GM23338 (cell line): ENCODE data around the gene ZNF780B. TPM values are rescaled to one million over a fixed set of nuclear protein-coding genes. Genes with fewer than 3 reads are reported as not detected.
"Not testable (repeated sequence)": the region's sequence is repeated elsewhere in the genome, so short reads cannot be mapped to it uniquely, and the experiment has no call there.

ENCODE experiments used
- ATAC-seq: fragments of 200-7000 bp; cut with Tn5 transposase; 3 replicates; pipeline ENCODE4 v1.9.1; 2020
- DNase-seq: peaks from one replicate; pipeline ENCODE4 v3.0.0-alpha.2; 2015; ENCODE audit warnings: low spot score
- H2AFZ ChIP-seq: fragments of 200-600 bp; sonication (generic); 2 replicates; pipeline ENCODE4 v1.8.0; 2016; ENCODE audit warnings: antibody characterized with exemption, mild to moderate bottlenecking, moderate library complexity
- H3F3A ChIP-seq: fragments of 200-600 bp; sonication (generic); replicated peaks from 2 replicates; pipeline ENCODE4 v1.8.0; 2017; ENCODE audit warnings: antibody characterized with exemption, mixed run types, low read depth
- H3K27ac ChIP-seq: fragments of 200-600 bp; sonication (generic); 2 replicates; pipeline ENCODE4 v1.6.1; 2016; ENCODE audit warnings: low read depth
- H3K27me3 ChIP-seq: fragments of 200-600 bp; sonication (generic); 2 replicates; pipeline ENCODE4 v1.8.0; 2016; ENCODE audit warnings: mild to moderate bottlenecking, mixed run types, moderate library complexity; ENCODE audit not compliant: insufficient read depth
- H3K36me3 ChIP-seq: fragments of 200-600 bp; sonication (generic); 2 replicates; pipeline ENCODE4 v1.8.0; 2016; ENCODE audit warnings: mild to moderate bottlenecking; ENCODE audit not compliant: insufficient read depth
- H3K4me1 ChIP-seq: fragments of 200-600 bp; sonication (generic); 2 replicates; pipeline ENCODE4 v1.8.0; 2016; ENCODE audit warnings: mild to moderate bottlenecking, moderate library complexity; ENCODE audit not compliant: insufficient read depth
- H3K4me2 ChIP-seq: fragments of 200-600 bp; sonication (generic); 2 replicates; pipeline ENCODE4 v1.7.1; 2017; ENCODE audit warnings: mixed run types
- H3K4me3 ChIP-seq: fragments of 200-600 bp; sonication (generic); 2 replicates; pipeline ENCODE4 v1.6.1; 2016; ENCODE audit warnings: mixed run types
- H3K79me2 ChIP-seq: fragments of 200-600 bp; sonication (generic); replicated peaks from 2 replicates; pipeline ENCODE4 v1.8.0; 2017; ENCODE audit warnings: mild to moderate bottlenecking; ENCODE audit not compliant: insufficient read depth
- H3K9me2 ChIP-seq: fragments of 200-600 bp; sonication (generic); 2 replicates; pipeline ENCODE4 v1.8.0; 2017; ENCODE audit not compliant: insufficient read depth
- H4K20me1 ChIP-seq: fragments of 200-600 bp; sonication (generic); replicated peaks from 2 replicates; pipeline ENCODE4 v1.8.0; 2017; ENCODE audit warnings: mild to moderate bottlenecking; ENCODE audit not compliant: insufficient read depth
- H3K27ac Mint-ChIP-seq: 2 replicates; pipeline ENCODE4 v1.8.0; 2020; ENCODE audit warnings: inconsistent platforms, mild to moderate bottlenecking, moderate library complexity, mixed read lengths
- H3K27me3 Mint-ChIP-seq: 3 replicates; pipeline ENCODE4 v1.8.0; 2022; ENCODE audit warnings: low read depth, mild to moderate bottlenecking, moderate library complexity, mixed read lengths, inconsistent platforms; ENCODE audit not compliant: insufficient read depth, poor library complexity
- H3K36me3 Mint-ChIP-seq: 3 replicates; pipeline ENCODE4 v1.8.0; 2021; ENCODE audit warnings: low read depth, mild to moderate bottlenecking, inconsistent platforms, moderate library complexity, mixed read lengths
- H3K4me1 Mint-ChIP-seq: 3 replicates; pipeline ENCODE4 v1.8.0; 2020; ENCODE audit warnings: mild to moderate bottlenecking, inconsistent platforms, mixed read lengths
- H3K4me3 Mint-ChIP-seq: 3 replicates; pipeline ENCODE4 v1.8.0; 2021; ENCODE audit warnings: moderate library complexity, mild to moderate bottlenecking, inconsistent platforms, mixed read lengths
- H3K9me3 Mint-ChIP-seq: 3 replicates; pipeline ENCODE4 v1.8.0; 2020; ENCODE audit warnings: moderate library complexity, mild to moderate bottlenecking, inconsistent platforms, mixed read lengths
- CREB1 ChIP-seq: fragments of 250-450 bp; sonication (Bioruptor Pico); IDR thresholded peaks from 2 replicates; pipeline ENCODE4 v1.5.0; 2020; ENCODE audit warnings: low read depth, mild to moderate bottlenecking, moderate library complexity
- EZH2 ChIP-seq: fragments of 200-600 bp; sonication (generic); IDR thresholded peaks from one replicate; pipeline ENCODE4 v1.8.0; 2017; ENCODE audit warnings: antibody characterized with exemption, mild to moderate bottlenecking, low read depth; ENCODE audit not compliant: unreplicated experiment
- NANOG ChIP-seq: IDR thresholded peaks from 2 replicates; pipeline ENCODE4 v1.6.1; 2016; ENCODE audit warnings: antibody characterized with exemption, borderline replicate concordance
- STAT1 ChIP-seq: IDR thresholded peaks from one replicate; pipeline ENCODE4 v1.6.1; 2016; ENCODE audit warnings: antibody characterized with exemption; ENCODE audit not compliant: unreplicated experiment
- ZNF114 ChIP-seq: fragments of 250-450 bp; sonication (Bioruptor Pico); IDR thresholded peaks from 2 replicates; pipeline ENCODE4 v1.5.0; 2020; ENCODE audit warnings: mild to moderate bottlenecking, moderate library complexity
- polyA plus RNA-seq: library from polyadenylated mRNA; unstranded; fragments of >200 nt; fragmentation: Nextera tagmentation; extraction: Ambion mirVana; gene quantifications from 2 replicates; pipeline ENCODE4 v1.2.1, GENCODE V29; 2016
- total RNA-seq: library from RNA; depleted of rRNA; stranded (reverse); fragments of >200 nt; shearing (Covaris generic); gene quantifications from 2 replicates; pipeline ENCODE4 v1.2.3, GENCODE V29; 2014
- TF ChIP-seq, protein P1 (sequence below): IDR thresholded peaks from one replicate; pipeline ENCODE4 v1.6.1; 2018; ENCODE audit warnings: antibody characterized with exemption; ENCODE audit not compliant: unreplicated experiment
- TF ChIP-seq, protein P2 (sequence below), 2 experiments: fragments of 200-600 bp in 1 of 2; sonication (generic) in 1 of 2; conservative IDR thresholded peaks; 2 replicates each; pipeline versions ENCODE4 v1.5.1 to v1.6.1; 2016 to 2017; ENCODE audit warnings: antibody characterized with exemption in 2 of 2, low read depth in 2 of 2, mild to moderate bottlenecking in 2 of 2, moderate library complexity in 1 of 2
- TF ChIP-seq, protein P3 (sequence below): fragments of 250-450 bp; sonication (Bioruptor Pico); IDR thresholded peaks from 2 replicates; pipeline ENCODE4 v1.5.0; 2020; ENCODE audit warnings: mild to moderate bottlenecking, moderate library complexity

The ZNF780B gene
- total and polyA plus RNA-seq, 2 experiments from 2014 or later, result 4.9 to 11.0 TPM

DNA sequence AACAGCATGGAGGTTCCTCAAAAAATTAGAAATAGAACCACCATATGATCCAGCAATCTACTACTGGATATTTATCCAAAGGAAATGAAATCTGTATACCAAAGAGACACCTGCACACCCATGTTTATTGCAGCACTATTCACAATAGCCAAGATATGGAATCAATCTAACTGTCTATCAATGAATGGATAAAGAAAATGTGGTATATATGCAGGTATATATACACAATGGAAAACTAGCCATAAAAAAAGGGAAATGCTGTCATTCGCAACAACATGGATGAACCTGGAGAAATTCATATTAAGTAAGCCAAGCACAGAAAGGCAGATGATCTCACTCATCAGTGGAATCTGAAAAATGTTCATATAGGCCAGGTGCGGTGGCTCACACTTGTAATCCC lies 2.5 kb downstream of the ZNF780B start:
- no peak overlapping the region for H2AFZ ChIP-seq
- Mint-ChIP-seq H3K27me3 (peaks cover 13% of the 10 kb centered on the region), H3K36me3 (peaks cover 33% of the 10 kb centered on the region), H3K4me3 (no peak overlapping the region), H3K27ac (no peak overlapping the region), H3K9me3 (peaks cover 31% of the 10 kb centered on the region), H3K4me1 (peaks cover 13% of the 10 kb centered on the region)
- H3K4me3 ChIP-seq, result no peak overlapping the region
- no peak overlapping the region for H3K27ac ChIP-seq
- DNase-seq, result no peak
- H3K4me1 ChIP-seq, result peaks cover 10% of the 10 kb centered on the region; the same call in 1 of the 2 replicates
- H4K20me1 ChIP-seq, result peaks cover 8% of the 10 kb centered on the region
- no peaks in the 10 kb centered on the region; the same call in 1 of the 2 replicates for H3K9me2 ChIP-seq
- H3K27me3 ChIP-seq, result no peaks in the 10 kb centered on the region
- H3K36me3 ChIP-seq, result no peaks in the 10 kb centered on the region
- ATAC-seq, result no peak
- no peak overlapping the region for H3K4me2 ChIP-seq
- no peaks in the 10 kb centered on the region for H3F3A ChIP-seq
- peaks cover 71% of the 10 kb centered on the region for H3K79me2 ChIP-seq
- no peak for TF ChIP-seq NANOG
- no peak for TF ChIP-seq STAT1
- no peak for TF ChIP-seq ZNF114 (CRISPR knock-in tag)
- TF ChIP-seq, protein P1, sequence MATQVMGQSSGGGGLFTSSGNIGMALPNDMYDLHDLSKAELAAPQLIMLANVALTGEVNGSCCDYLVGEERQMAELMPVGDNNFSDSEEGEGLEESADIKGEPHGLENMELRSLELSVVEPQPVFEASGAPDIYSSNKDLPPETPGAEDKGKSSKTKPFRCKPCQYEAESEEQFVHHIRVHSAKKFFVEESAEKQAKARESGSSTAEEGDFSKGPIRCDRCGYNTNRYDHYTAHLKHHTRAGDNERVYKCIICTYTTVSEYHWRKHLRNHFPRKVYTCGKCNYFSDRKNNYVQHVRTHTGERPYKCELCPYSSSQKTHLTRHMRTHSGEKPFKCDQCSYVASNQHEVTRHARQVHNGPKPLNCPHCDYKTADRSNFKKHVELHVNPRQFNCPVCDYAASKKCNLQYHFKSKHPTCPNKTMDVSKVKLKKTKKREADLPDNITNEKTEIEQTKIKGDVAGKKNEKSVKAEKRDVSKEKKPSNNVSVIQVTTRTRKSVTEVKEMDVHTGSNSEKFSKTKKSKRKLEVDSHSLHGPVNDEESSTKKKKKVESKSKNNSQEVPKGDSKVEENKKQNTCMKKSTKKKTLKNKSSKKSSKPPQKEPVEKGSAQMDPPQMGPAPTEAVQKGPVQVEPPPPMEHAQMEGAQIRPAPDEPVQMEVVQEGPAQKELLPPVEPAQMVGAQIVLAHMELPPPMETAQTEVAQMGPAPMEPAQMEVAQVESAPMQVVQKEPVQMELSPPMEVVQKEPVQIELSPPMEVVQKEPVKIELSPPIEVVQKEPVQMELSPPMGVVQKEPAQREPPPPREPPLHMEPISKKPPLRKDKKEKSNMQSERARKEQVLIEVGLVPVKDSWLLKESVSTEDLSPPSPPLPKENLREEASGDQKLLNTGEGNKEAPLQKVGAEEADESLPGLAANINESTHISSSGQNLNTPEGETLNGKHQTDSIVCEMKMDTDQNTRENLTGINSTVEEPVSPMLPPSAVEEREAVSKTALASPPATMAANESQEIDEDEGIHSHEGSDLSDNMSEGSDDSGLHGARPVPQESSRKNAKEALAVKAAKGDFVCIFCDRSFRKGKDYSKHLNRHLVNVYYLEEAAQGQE, result no peak
- TF ChIP-seq, protein P2, sequence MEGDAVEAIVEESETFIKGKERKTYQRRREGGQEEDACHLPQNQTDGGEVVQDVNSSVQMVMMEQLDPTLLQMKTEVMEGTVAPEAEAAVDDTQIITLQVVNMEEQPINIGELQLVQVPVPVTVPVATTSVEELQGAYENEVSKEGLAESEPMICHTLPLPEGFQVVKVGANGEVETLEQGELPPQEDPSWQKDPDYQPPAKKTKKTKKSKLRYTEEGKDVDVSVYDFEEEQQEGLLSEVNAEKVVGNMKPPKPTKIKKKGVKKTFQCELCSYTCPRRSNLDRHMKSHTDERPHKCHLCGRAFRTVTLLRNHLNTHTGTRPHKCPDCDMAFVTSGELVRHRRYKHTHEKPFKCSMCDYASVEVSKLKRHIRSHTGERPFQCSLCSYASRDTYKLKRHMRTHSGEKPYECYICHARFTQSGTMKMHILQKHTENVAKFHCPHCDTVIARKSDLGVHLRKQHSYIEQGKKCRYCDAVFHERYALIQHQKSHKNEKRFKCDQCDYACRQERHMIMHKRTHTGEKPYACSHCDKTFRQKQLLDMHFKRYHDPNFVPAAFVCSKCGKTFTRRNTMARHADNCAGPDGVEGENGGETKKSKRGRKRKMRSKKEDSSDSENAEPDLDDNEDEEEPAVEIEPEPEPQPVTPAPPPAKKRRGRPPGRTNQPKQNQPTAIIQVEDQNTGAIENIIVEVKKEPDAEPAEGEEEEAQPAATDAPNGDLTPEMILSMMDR (conservative IDR thresholded peaks at IDR 0.05; ENCODE audit: low read depth in 2 of 2), result no peak
- TF ChIP-seq, protein P3, sequence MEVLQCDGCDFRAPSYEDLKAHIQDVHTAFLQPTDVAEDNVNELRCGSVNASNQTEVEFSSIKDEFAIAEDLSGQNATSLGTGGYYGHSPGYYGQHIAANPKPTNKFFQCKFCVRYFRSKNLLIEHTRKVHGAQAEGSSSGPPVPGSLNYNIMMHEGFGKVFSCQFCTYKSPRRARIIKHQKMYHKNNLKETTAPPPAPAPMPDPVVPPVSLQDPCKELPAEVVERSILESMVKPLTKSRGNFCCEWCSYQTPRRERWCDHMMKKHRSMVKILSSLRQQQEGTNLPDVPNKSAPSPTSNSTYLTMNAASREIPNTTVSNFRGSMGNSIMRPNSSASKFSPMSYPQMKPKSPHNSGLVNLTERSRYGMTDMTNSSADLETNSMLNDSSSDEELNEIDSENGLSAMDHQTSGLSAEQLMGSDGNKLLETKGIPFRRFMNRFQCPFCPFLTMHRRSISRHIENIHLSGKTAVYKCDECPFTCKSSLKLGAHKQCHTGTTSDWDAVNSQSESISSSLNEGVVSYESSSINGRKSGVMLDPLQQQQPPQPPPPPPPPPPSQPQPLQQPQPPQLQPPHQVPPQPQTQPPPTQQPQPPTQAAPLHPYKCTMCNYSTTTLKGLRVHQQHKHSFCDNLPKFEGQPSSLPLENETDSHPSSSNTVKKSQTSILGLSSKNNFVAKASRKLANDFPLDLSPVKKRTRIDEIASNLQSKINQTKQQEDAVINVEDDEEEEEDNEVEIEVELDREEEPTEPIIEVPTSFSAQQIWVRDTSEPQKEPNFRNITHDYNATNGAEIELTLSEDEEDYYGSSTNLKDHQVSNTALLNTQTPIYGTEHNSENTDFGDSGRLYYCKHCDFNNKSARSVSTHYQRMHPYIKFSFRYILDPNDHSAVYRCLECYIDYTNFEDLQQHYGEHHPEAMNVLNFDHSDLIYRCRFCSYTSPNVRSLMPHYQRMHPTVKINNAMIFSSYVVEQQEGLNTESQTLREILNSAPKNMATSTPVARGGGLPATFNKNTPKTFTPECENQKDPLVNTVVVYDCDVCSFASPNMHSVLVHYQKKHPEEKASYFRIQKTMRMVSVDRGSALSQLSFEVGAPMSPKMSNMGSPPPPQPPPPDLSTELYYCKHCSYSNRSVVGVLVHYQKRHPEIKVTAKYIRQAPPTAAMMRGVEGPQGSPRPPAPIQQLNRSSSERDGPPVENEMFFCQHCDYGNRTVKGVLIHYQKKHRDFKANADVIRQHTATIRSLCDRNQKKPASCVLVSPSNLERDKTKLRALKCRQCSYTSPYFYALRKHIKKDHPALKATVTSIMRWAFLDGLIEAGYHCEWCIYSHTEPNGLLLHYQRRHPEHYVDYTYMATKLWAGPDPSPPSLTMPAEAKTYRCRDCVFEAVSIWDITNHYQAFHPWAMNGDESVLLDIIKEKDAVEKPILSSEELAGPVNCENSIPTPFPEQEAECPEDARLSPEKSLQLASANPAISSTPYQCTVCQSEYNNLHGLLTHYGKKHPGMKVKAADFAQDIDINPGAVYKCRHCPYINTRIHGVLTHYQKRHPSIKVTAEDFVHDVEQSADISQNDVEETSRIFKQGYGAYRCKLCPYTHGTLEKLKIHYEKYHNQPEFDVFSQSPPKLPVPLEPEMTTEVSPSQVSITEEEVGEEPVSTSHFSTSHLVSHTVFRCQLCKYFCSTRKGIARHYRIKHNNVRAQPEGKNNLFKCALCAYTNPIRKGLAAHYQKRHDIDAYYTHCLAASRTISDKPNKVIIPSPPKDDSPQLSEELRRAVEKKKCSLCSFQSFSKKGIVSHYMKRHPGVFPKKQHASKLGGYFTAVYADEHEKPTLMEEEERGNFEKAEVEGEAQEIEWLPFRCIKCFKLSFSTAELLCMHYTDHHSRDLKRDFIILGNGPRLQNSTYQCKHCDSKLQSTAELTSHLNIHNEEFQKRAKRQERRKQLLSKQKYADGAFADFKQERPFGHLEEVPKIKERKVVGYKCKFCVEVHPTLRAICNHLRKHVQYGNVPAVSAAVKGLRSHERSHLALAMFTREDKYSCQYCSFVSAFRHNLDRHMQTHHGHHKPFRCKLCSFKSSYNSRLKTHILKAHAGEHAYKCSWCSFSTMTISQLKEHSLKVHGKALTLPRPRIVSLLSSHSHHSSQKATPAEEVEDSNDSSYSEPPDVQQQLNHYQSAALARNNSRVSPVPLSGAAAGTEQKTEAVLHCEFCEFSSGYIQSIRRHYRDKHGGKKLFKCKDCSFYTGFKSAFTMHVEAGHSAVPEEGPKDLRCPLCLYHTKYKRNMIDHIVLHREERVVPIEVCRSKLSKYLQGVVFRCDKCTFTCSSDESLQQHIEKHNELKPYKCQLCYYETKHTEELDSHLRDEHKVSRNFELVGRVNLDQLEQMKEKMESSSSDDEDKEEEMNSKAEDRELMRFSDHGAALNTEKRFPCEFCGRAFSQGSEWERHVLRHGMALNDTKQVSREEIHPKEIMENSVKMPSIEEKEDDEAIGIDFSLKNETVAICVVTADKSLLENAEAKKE (CRISPR knock-in tag), result no peak
- TF ChIP-seq EZH2, result no peak
- TF ChIP-seq CREB1 (CRISPR knock-in tag), result no peak

DNA sequence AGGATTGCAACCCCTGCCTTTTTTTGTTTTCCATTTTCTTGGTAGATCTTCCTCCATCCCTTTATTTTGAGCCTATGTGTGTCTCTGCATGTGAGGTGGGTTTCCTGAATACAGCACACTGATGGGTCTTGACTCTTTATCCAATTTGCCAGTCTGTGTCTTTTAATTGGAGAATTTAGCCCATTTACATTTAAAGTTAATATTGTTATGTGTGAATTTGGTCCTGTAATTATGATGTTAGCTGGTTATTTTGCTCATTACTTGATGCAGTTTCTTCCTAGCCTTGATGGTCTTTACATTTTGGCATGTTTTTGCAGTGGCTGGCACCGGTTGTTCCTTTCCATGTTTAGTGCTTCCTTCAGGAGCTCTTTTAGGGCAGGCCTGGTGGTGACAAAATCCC lies 14.3 kb downstream of the ZNF780B start:
- H3K36me3 ChIP-seq, result peaks cover 33% of the 10 kb centered on the region
- H3K4me3 Mint-ChIP-seq, result not testable (repeated sequence)

More for the DNA sequence above, 14.3 kb downstream of the ZNF780B start:
- H3K27me3 Mint-ChIP-seq, H3K4me1 ChIP-seq, H3K27ac ChIP-seq, DNase-seq, H3K4me2 ChIP-seq, H3K27ac Mint-ChIP-seq, H4K20me1 ChIP-seq, H3K79me2 ChIP-seq, H3K9me2 ChIP-seq, H3K4me3 ChIP-seq, H3K4me1 Mint-ChIP-seq, H2AFZ ChIP-seq, H3F3A ChIP-seq, H3K27me3 ChIP-seq, ATAC-seq: not testable (repeated sequence)
- H3K36me3 Mint-ChIP-seq, result peaks cover 73% of the 10 kb centered on the region
- peaks cover 84% of the 10 kb centered on the region for H3K9me3 Mint-ChIP-seq
